Fibroblast of the conjunctiva (primary cell): ENCODE measurements around the gene TIMM29.
"Not testable (repeated sequence)": the region's sequence is repeated elsewhere in the genome, so short reads cannot be mapped to it uniquely, and the experiment has no call there.

Source experiments
- DNase-seq: peaks from one replicate; pipeline ENCODE4 v3.0.0-alpha.2; 2010; ENCODE audit warnings: low read depth

The TIMM29 gene

GRCh38 chr19:10945264-10945663 lies 16.7 kb downstream of the TIMM29 start:
- no peak for DNase-seq

DNA sequence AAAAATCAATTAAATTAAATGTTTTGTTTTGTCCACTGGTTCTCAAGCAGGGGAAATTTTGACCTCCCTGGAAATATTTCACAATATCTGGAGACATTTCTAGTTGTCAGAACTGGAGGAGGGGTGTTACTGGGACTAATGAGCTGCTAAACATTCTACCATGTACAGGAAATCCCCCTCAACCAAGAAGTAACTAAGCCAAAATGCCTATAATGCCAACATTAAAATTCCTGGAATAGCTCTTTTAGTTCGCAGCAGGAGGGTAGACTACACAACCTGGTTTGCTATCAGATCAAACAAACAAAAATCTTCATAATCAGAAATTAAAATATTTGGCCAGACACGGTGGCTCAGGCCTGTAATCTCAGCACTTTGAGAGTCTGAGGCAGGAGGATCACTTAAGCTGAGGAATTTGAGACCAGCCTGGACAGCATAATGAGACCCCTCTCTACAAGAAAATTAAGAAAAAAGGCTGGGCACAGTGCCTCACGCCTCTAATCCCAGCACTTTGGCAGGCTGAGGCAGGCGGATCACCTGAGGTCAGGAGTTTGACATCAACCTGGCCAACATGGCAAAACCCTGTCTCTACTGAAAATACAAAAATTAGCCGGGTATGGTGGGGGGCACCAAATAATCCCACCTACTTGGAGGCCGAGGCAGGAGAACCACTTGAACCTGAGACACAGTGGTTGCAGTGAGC lies 18.5 kb downstream of the TIMM29 start:
- no peak for DNase-seq

DNA sequence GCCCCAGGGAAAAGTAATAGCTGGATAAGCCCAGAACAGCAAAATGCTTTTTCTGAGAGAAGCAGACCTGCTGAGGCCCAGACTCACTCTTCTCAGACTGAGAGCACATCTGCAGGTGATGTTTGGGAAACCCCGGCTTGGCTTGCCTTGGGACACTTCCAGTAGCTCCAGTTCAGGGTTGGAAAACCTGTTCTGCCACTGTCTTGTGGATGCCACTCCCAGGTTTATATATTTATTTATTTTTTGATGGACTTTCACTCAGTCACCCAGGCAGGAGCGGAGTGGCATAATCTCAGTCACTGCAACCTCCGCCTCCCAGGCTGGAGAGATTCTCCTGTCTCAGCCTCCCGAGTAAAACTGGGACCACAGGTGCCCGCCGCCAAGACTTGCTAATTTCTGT lies 24.2 kb downstream of the TIMM29 start:
- no peak for DNase-seq

- DNase-seq: not testable (repeated sequence)
Measured at GRCh38 chr19:10959277-10959968, 30.8 kb downstream of the TIMM29 start.

GRCh38 chr19:10960314-10961072 lies 31.9 kb downstream of the TIMM29 start, which contains the start of gene SMARCA4:
Gene SMARCA4 (plus strand): TSS chr19:10961030. CDS start chr19:10984152, 23,122 bp downstream.
- peak; percentile 95 for DNase-seq

DNA sequence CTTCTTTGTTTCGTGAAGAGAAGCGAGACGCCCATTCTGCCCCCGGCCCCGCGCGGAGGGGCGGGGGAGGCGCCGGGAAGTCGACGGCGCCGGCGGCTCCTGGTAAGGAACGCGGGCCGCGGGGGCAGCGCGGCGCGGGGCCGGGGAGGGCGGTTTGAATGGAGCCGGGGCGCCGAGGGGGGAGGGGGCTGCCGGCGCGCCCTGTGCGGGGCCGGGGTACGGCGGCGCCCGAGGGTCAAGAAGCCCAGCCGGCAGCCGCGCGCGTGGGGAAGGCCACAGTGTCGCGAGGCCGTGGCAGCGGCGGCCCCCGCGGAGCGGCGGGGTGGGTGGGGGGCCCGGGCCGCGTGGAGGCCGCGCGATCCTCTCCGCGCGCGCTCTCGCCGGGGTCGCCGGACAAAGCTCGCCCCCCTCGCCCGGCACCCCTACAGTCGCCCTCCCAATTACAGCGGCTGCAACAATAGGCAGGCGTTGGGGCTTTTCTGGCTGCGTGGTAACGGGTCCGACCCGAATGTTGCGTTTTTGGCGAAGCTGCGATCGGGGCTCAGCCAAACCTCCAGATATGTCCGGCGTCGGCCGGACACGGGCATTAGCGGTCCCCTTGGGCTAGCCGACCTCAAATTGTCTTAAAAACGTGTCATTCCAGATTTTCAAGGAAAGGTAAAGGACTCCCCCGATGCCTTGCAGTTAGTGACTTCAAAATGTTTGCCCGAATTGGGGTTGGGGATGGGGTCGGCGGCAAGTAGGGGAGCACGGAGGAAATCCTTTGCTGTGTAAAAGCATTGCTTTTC lies 32.7 kb downstream of the TIMM29 start:
- DNase-seq: no peak

DNA sequence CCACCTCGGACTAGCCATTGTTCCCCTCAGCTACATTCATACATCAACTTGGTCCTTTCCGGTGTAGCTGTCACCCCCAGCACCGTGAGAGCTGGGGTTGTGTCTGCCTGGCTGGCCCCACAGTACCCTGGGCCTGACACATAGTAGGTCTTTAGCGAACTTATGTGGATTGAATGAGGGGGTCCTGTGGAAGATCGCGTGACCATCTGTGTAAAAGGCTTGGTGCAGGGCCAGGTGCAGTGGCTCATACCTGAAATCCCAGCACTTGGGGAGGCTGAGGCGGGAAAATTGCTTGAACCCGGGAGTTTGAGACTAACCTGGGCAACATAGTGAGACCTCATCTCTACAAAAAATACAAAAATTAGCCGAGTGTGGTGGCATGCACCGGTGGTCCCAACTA lies 34.3 kb downstream of the TIMM29 start:
- DNase-seq: no peak

DNA sequence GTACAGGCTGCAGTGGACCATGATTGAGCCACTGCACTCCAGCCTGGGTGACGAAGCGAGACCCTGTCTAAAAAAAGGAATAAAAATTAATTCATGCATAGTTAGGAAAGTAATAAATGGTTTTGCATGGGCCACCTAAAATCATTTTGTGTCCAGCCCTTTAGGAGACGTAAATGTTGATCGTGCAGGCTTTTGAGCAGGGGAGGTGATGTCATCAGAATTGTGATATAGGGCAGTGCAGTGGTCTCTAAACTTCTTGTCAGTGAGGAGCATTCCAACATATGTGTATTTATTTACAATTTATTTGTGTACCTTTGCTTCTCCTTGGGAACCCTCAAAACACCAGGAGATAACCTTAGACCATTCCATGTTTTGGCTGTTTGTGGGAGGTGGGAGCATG lies 35.3 kb downstream of the TIMM29 start:
- no peak for DNase-seq

- no peak for DNase-seq
Measured at GRCh38 chr19:10964903-10965302, 36.3 kb downstream of the TIMM29 start.

GRCh38 chr19:10965398-10965797 lies 36.8 kb downstream of the TIMM29 start:
- no peak for DNase-seq

DNA sequence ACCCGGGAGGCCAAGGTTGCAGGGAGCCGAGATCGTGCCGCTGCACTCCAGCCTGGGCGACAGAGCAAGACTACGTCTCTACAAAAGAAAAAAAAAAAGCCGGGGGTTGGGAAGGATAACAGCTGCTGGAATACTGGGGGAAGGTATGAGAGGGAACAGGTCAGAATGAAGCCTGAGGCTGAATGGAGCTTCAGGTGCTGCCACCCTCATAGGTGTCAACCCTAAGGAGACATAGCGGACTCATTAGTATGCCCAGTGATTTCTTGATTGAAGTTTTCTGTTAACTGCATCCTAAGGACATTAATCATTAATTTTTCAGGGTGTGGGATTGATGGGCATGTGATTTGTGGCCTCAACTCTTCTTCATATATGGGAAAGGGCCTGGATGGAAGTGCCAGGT lies 38.2 kb downstream of the TIMM29 start:
- no peak for DNase-seq

GRCh38 chr19:10968527-10969135 lies 40.0 kb downstream of the TIMM29 start:
- no peak for DNase-seq

- no peak for DNase-seq
Measured at GRCh38 chr19:10971107-10971726, 42.6 kb downstream of the TIMM29 start.

GRCh38 chr19:10975374-10976130 lies 46.9 kb downstream of the TIMM29 start:
- no peak for DNase-seq

DNA sequence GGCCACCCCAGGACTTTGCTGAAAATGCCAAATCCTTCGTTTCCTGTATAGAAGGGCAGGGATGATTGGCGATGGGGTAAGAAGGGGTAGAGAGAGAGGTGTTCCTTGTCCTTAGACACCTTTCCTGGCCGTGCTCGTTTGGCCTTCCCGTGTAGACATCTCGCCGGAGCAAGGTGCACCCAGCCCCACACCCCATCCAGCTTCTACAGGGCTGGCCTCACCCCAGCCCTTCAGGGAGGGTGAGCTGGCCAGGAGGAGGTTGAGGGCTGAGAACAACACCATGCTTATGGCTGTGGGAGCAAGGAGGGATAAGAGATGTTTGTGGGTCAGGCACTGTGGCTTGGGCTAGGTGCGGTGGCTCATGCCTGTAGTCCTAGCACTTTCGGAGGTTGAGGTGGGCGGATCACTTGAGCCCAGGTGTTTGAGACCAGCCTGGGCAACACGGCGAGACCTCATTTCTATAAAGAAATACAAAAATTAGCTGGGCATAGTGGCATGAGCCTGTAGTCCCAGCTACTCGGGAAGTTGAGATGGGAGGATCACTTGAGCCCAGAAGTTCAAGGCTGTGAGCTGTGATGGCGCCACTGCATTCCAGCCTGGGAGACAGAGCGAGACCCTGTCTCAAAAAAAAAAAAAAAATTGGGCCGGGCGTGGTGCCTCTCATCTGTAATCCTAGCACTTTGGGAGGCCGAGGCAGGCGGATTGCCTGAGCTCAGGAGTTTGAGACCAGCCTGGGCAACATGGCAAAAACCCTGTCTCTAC lies 47.7 kb downstream of the TIMM29 start:
- DNase-seq: no peak

DNA sequence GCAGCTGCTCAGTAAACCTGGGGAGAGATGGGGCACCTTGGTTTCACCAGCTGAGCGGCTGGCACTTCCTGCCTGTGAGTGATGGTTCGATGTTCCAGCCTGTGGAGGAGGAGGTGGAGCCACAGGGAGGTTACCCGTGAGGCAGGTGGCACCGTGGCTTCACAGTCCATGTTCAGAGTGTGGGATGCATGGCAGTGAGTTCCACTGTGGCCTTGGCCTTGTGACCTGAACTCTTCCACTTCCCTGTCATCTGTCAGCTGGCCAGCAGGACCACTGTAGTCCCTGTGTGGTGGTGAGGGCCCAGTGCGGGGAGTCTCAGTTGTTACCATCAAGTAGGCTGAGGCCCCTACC lies 49.1 kb downstream of the TIMM29 start:
- DNase-seq: no peak
